ENCODE measurements around the gene PTPRN2. TPM values are rescaled to one million over a fixed set of nuclear protein-coding genes. Genes with fewer than 3 reads are reported as not detected.

The PTPRN2 gene
- total RNA-seq, 1 experiment from 2014 or later = 1.1 TPM

- in situ Hi-C loops (cut with HindIII; ENCODE audit: low pct_unique_long_range_greater_than_20kb, low sequenced_read_pairs) (no loop called here), intact Hi-C loops (cut with micrococcal nuclease; ENCODE audit: unreplicated experiment) (no loop called here)
- ATAC-seq = no peak
Measured at GRCh38 chr7:157635148-157635500, 952.5 kb downstream of the PTPRN2 start.

GRCh38 chr7:157634401-157635147 lies 953.0 kb downstream of the PTPRN2 start:
- intact Hi-C loops (cut with micrococcal nuclease; ENCODE audit: unreplicated experiment) (no loop called here), in situ Hi-C loops (cut with HindIII; ENCODE audit: low pct_unique_long_range_greater_than_20kb, low sequenced_read_pairs) (no loop called here)
- BruUV-seq (replicated peaks) = no TSS peak
- H3K27me3 ChIP-seq (ENCODE audit: control insufficient read depth, insufficient read depth, low read length) = no peaks in the 10 kb centered on the region
- H3K36me3 ChIP-seq (ENCODE audit: control insufficient read depth, insufficient read depth, low read length) = no peaks in the 10 kb centered on the region
- H3K27ac ChIP-seq (ENCODE audit: low read length) = no peak overlapping the region
- no peaks in the 10 kb centered on the region for H3K9me3 ChIP-seq (ENCODE audit: control insufficient read depth, insufficient read depth, low read depth, low read length)
- DNase-seq (ENCODE audit: low read depth, low spot score) (no peak), ATAC-seq (no peak)
- H3K4me3 ChIP-seq (ENCODE audit: low read depth in 2 of 2, low read length in 2 of 2) = no peak overlapping the region
- ChIA-PET CTCF (no interaction called here), POLR2A (no interaction called here)
- H3K4me1 ChIP-seq (ENCODE audit: control insufficient read depth, insufficient read depth, low read length) = no peaks in the 10 kb centered on the region
- TF ChIP-seq TCF7L2 (IDR thresholded peaks at IDR 0.05; ENCODE audit: low read depth, low read length) (no peak), REST (IDR thresholded peaks at IDR 0.05; ENCODE audit: insufficient read depth in 1 of 2, low read depth in 2 of 2, low read length in 1 of 2) (no peak), POLR2AphosphoS5 (IDR thresholded peaks at IDR 0.05; ENCODE audit: low read depth, low read length) (no peak), SIN3A (IDR thresholded peaks at IDR 0.05; ENCODE audit: borderline replicate concordance, insufficient read depth, low read depth, low read length) (no peak)
- TF ChIP-seq, protein P1, sequence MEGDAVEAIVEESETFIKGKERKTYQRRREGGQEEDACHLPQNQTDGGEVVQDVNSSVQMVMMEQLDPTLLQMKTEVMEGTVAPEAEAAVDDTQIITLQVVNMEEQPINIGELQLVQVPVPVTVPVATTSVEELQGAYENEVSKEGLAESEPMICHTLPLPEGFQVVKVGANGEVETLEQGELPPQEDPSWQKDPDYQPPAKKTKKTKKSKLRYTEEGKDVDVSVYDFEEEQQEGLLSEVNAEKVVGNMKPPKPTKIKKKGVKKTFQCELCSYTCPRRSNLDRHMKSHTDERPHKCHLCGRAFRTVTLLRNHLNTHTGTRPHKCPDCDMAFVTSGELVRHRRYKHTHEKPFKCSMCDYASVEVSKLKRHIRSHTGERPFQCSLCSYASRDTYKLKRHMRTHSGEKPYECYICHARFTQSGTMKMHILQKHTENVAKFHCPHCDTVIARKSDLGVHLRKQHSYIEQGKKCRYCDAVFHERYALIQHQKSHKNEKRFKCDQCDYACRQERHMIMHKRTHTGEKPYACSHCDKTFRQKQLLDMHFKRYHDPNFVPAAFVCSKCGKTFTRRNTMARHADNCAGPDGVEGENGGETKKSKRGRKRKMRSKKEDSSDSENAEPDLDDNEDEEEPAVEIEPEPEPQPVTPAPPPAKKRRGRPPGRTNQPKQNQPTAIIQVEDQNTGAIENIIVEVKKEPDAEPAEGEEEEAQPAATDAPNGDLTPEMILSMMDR (IDR thresholded peaks at IDR 0.05) = no peak

More at GRCh38 chr7:157635148-157635500, 952.5 kb downstream of the PTPRN2 start:
- no peak for DNase-seq (ENCODE audit: low read depth, low spot score)
- no TSS peak for BruUV-seq (replicated peaks)
- Histone ChIP-seq H3K36me3 (ENCODE audit: control insufficient read depth, insufficient read depth, low read length) (no peaks in the 10 kb centered on the region), H3K4me3 (ENCODE audit: low read depth in 2 of 2, low read length in 2 of 2) (no peak overlapping the region), H3K4me1 (ENCODE audit: control insufficient read depth, insufficient read depth, low read length) (no peaks in the 10 kb centered on the region), H3K27ac (ENCODE audit: low read length) (no peak overlapping the region), H3K9me3 (ENCODE audit: control insufficient read depth, insufficient read depth, low read depth, low read length) (peaks cover 3% of the 10 kb centered on the region; the same call in 1 of the 2 replicates), H3K27me3 (ENCODE audit: control insufficient read depth, insufficient read depth, low read length) (no peaks in the 10 kb centered on the region)
- ChIA-PET CTCF (no interaction called here), POLR2A (no interaction called here)
- TF ChIP-seq, protein P1 (IDR thresholded peaks at IDR 0.05) = no peak
- TF ChIP-seq TCF7L2 (IDR thresholded peaks at IDR 0.05; ENCODE audit: low read depth, low read length) (no peak), SIN3A (IDR thresholded peaks at IDR 0.05; ENCODE audit: borderline replicate concordance, insufficient read depth, low read depth, low read length) (no peak), REST (IDR thresholded peaks at IDR 0.05; ENCODE audit: insufficient read depth in 1 of 2, low read depth in 2 of 2, low read length in 1 of 2) (no peak), POLR2AphosphoS5 (IDR thresholded peaks at IDR 0.05; ENCODE audit: low read depth, low read length) (no peak)
